Activated T-helper 1 cell treated with anti-CD3 and anti-CD28 coated beads, Interleukin-12 subunit alpha, Interleukin-12 subunit beta, Interleukin-2, Interleukin-4 antibody, amounts not matched to agents 30 ng/mL and 10 ng/mL and 1 ng/mL, durations not matched to agents 14 hours and 24 hours and 36 hours (primary cell): Measurements from ENCODE around the gene EXOSC5. TPM values are rescaled to one million over a fixed set of nuclear protein-coding genes. Genes with fewer than 3 reads are reported as not detected.
"Not testable (repeated sequence)": the region's sequence is repeated elsewhere in the genome, so short reads cannot be mapped to it uniquely, and the experiment has no call there.

Experiments
- DNase-seq: peaks from one replicate; pipeline ENCODE4 v3.0.0; 2021; ENCODE audit warnings: low spot score
- H3K27ac Mint-ChIP-seq: one replicate; pipeline ENCODE4 v1.8.0; 2021; ENCODE audit warnings: mild to moderate bottlenecking, mixed read lengths
- H3K27me3 Mint-ChIP-seq: one replicate; pipeline ENCODE4 v1.8.0; 2022; ENCODE audit warnings: mild to moderate bottlenecking, moderate library complexity, mixed read lengths; ENCODE audit not compliant: insufficient read depth
- H3K36me3 Mint-ChIP-seq: one replicate; pipeline ENCODE4 v1.8.0; 2021; ENCODE audit warnings: low read depth, mixed read lengths
- H3K4me1 Mint-ChIP-seq: one replicate; pipeline ENCODE4 v1.8.0; 2021; ENCODE audit warnings: low read depth, mixed read lengths
- H3K4me3 Mint-ChIP-seq: one replicate; pipeline ENCODE4 v1.8.0; 2021; ENCODE audit warnings: mild to moderate bottlenecking, moderate library complexity, mixed read lengths
- H3K9me3 Mint-ChIP-seq: one replicate; pipeline ENCODE4 v1.8.0; 2021; ENCODE audit warnings: mixed read lengths
- intact Hi-C: fragments of 100-400 bp; cut with micrococcal nuclease; formaldehyde crosslinking; loops from one replicate; pipeline ENCODE4 v1.15.1; 2024
- total RNA-seq: library from RNA; stranded (reverse); gene quantifications from 2 replicates; pipeline ENCODE4 v1.2.3, GENCODE V29; 2022

The EXOSC5 gene
- total RNA-seq, 1 donor from 2014 or later, result 66.6 TPM

- H3K27ac Mint-ChIP-seq, result peak overlapping the region; percentile 84
- H3K27me3 Mint-ChIP-seq, result no peaks in the 10 kb centered on the region
- peaks cover 15% of the 10 kb centered on the region for H3K36me3 Mint-ChIP-seq
- H3K4me3 Mint-ChIP-seq, result peak overlapping the region; percentile 85
- H3K9me3 Mint-ChIP-seq, result no peaks in the 10 kb centered on the region
- peaks cover 61% of the 10 kb centered on the region for H3K4me1 Mint-ChIP-seq
- DNase-seq, result no peak
- intact Hi-C loops, result loop anchor here (1.0 to 5.0 kb wide), 8 partner anchors 9 to 1007 kb away; partner anchors contain the start of genes C19orf47 and PLD3
Observed at GRCh38 chr19:41354343-41354953, 42.7 kb downstream of the EXOSC5 start.

- DNase-seq, result peak; percentile 90
- Mint-ChIP-seq H3K4me3 (peak within 1 kb of the TSS; percentile 95), H3K4me1 (peaks cover 68% of the 10 kb centered on the region), H3K36me3 (peaks cover 21% of the 10 kb centered on the region), H3K27me3 (no peaks in the 10 kb centered on the region), H3K9me3 (no peaks in the 10 kb centered on the region), H3K27ac (peak within 1 kb of the TSS; percentile 90)
- intact Hi-C loops, result loop anchor here (1.0 to 5.0 kb wide), 8 partner anchors 10 to 1006 kb away; partner anchors contain the start of genes C19orf47 and PLD3
Observed at GRCh38 chr19:41353466-41354342, 43.5 kb downstream of the EXOSC5 start, which contains the start of gene TGFB1. TSS of gene TGFB1 (minus strand) at chr19:41353922. CDS start at chr19:41353044, 878 bp downstream.

DNA sequence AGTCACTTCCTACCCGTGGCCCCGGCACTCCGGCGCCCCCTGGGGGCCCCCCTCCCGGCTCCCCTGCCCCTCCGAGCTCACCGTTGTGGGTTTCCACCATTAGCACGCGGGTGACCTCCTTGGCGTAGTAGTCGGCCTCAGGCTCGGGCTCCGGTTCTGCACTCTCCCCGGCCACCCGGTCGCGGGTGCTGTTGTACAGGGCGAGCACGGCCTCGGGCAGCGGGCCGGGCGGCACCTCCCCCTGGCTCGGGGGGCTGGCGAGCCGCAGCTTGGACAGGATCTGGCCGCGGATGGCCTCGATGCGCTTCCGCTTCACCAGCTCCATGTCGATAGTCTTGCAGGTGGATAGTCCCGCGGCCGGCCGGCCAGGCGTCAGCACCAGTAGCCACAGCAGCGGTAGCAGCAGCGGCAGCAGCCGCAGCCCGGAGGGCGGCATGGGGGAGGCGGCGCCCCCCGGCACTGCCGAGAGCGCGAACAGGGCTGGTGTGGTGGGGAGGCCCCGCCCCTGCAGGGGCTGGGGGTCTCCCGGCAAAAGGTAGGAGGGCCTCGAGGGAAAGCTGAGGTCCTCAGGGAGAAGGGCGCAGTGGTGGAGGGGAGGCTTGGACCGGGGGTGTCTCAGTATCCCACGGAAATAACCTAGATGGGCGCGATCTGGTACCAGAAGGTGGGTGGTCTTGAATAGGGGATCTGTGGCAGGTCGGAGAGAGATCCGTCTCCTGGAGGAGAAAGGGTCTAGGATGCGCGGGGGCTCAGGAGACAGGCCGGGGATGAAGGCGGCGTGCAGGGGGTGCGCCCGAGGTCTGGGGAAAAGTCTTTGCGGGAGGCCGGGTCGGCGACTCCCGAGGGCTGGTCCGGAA lies 44.3 kb downstream of the EXOSC5 start:
- Mint-ChIP-seq H3K4me3 (peak overlapping the region; percentile 95), H3K4me1 (peaks cover 67% of the 10 kb centered on the region), H3K9me3 (no peaks in the 10 kb centered on the region), H3K36me3 (peaks cover 25% of the 10 kb centered on the region), H3K27me3 (no peaks in the 10 kb centered on the region), H3K27ac (peak overlapping the region; percentile 95)
- peak; percentile 70 for DNase-seq
- intact Hi-C loops, result loop anchor here (5.0 kb wide), 6 partner anchors 151 to 1006 kb away; partner anchors contain the start of genes C19orf47 and PLD3

DNA sequence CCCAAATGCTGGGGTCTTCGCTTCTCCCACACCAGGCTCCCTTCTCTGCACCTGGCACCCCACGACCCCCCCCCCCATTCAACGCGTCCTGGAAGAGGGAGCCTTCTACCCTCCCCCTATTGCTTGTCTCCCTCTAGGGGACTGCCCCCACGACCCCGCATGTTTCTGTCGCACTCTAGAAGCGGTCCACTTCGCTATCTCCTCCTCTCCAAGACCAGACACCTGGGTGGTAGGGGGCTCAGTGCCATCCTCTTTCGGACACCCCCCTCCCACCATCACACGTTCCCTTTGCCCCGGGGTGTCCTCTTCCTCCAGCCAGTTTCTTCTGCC lies 44.9 kb downstream of the EXOSC5 start:
- H3K27ac Mint-ChIP-seq, result peak overlapping the region; percentile 95
- peaks cover 62% of the 10 kb centered on the region for H3K4me1 Mint-ChIP-seq
- peak overlapping the region; percentile 95 for H3K4me3 Mint-ChIP-seq
- no peak for DNase-seq
- H3K27me3 Mint-ChIP-seq, result no peaks in the 10 kb centered on the region
- intact Hi-C loops, result loop anchor here (5.0 kb wide), 6 partner anchors 150 to 1005 kb away; partner anchors contain the start of genes C19orf47 and PLD3
- H3K9me3 Mint-ChIP-seq, result no peaks in the 10 kb centered on the region
- peaks cover 28% of the 10 kb centered on the region for H3K36me3 Mint-ChIP-seq

- H3K27me3 Mint-ChIP-seq, result no peaks in the 10 kb centered on the region
- peaks cover 55% of the 10 kb centered on the region for H3K4me1 Mint-ChIP-seq
- DNase-seq, result peak; percentile 83
- peak overlapping the region; percentile 95 for H3K4me3 Mint-ChIP-seq
- intact Hi-C loops, result loop anchor here (1.0 to 5.0 kb wide), 11 partner anchors 13 to 1004 kb away; partner anchors contain the start of genes B9D2, BCKDHA, C19orf47 and CCDC97
- H3K36me3 Mint-ChIP-seq, result peaks cover 26% of the 10 kb centered on the region
- H3K9me3 Mint-ChIP-seq, result no peaks in the 10 kb centered on the region
- H3K27ac Mint-ChIP-seq, result peak overlapping the region; percentile 95
Observed at GRCh38 chr19:41351339-41352245, 45.6 kb downstream of the EXOSC5 start.

GRCh38 chr19:41350735-41351338 lies 46.3 kb downstream of the EXOSC5 start:
- no peaks in the 10 kb centered on the region for H3K27me3 Mint-ChIP-seq
- intact Hi-C loops, result loop anchor here (1.0 to 5.0 kb wide), 11 partner anchors 14 to 1004 kb away; partner anchors contain the start of genes B9D2, BCKDHA, C19orf47 and CCDC97
- DNase-seq, result no peak
- peak overlapping the region; percentile 95 for H3K4me3 Mint-ChIP-seq
- peaks cover 30% of the 10 kb centered on the region for H3K36me3 Mint-ChIP-seq
- no peaks in the 10 kb centered on the region for H3K9me3 Mint-ChIP-seq
- H3K27ac Mint-ChIP-seq, result peak overlapping the region; percentile 89
- peaks cover 48% of the 10 kb centered on the region for H3K4me1 Mint-ChIP-seq

DNA sequence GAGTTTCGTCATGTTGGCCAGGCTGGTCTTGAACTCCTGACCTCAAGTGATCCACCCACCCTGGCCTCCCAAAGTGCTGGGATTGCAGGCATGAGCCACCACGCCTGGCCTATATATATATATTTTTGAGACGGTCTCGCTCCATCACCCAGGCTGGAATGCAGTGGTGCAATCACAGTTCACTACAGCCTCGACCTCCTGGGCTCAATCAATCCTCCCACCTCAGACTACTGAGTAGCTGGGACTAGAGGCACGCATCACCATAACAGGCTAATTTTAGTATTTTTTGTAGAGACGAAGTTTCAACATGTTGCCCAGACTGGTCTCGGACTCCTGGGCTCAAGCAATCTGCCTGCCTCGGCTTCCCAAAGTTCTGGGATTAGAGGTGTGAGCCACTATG lies 50.2 kb downstream of the EXOSC5 start:
- H3K9me3 Mint-ChIP-seq, intact Hi-C loops, H3K27ac Mint-ChIP-seq, DNase-seq, H3K27me3 Mint-ChIP-seq, H3K4me3 Mint-ChIP-seq: not testable (repeated sequence)
- Mint-ChIP-seq H3K4me1 (peaks cover 37% of the 10 kb centered on the region), H3K36me3 (peaks cover 44% of the 10 kb centered on the region)

GRCh38 chr19:41344162-41344561 lies 53.0 kb downstream of the EXOSC5 start:
- H3K27ac Mint-ChIP-seq, result no peak overlapping the region

GRCh38 chr19:41341669-41342490 lies 55.3 kb downstream of the EXOSC5 start:
- Mint-ChIP-seq H3K27ac (no peak overlapping the region), H3K36me3 (peaks cover 41% of the 10 kb centered on the region), H3K4me1 (peaks cover 15% of the 10 kb centered on the region), H3K9me3 (no peaks in the 10 kb centered on the region), H3K4me3 (no peak overlapping the region), H3K27me3 (no peaks in the 10 kb centered on the region)
- intact Hi-C loops, result no loop called here
- no peak for DNase-seq

More at GRCh38 chr19:41344162-41344561, 53.0 kb downstream of the EXOSC5 start:
- DNase-seq, result no peak
- no peaks in the 10 kb centered on the region for H3K9me3 Mint-ChIP-seq
- intact Hi-C loops, result no loop called here
- H3K4me3 Mint-ChIP-seq, result no peak overlapping the region
- H3K36me3 Mint-ChIP-seq, result peaks cover 48% of the 10 kb centered on the region
- peaks cover 25% of the 10 kb centered on the region for H3K4me1 Mint-ChIP-seq
- no peaks in the 10 kb centered on the region for H3K27me3 Mint-ChIP-seq

DNA sequence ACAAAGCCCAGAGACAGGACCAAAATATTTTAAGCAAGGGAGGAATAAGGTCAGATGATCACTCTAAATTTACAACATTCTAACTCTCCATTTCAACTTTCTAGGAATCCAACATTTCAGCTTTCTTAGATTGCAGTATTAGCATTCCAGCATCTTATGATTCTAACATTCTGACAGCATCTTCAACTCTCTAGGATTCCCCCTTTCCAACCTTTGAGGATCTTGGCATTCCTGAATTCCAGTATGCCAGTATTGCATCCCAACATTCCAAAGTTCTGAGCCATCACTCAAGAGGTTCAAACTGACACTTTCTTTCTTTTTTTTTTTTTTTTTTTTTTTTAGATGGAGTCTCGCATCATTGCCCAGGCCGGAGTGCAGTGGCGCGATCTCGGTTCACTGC lies 57.2 kb downstream of the EXOSC5 start:
- Mint-ChIP-seq H3K27me3 (no peaks in the 10 kb centered on the region), H3K4me3 (no peak overlapping the region), H3K27ac (no peak overlapping the region), H3K36me3 (peaks cover 44% of the 10 kb centered on the region), H3K9me3 (no peaks in the 10 kb centered on the region), H3K4me1 (peaks cover 16% of the 10 kb centered on the region)
- intact Hi-C loops, result no loop called here
- DNase-seq, result no peak
